BLaER1 treated with 17β-estradiol and CSF1 and Interleukin-3, amounts not matched to agents 10 nM and 100 nM (cell line): ENCODE results near the gene RELL1.

ENCODE experiments used
- H3K27ac ChIP-seq, 11 experiments: shearing (Covaris generic); formaldehyde crosslinking; 2 replicates each; pipeline ENCODE4 v1.8.1; 2022
- H3K27me3 ChIP-seq, 11 experiments: shearing (Covaris generic); formaldehyde crosslinking; 2 replicates each; pipeline ENCODE4 v1.8.1; 2022
- H3K36me3 ChIP-seq, 11 experiments: shearing (Covaris generic); formaldehyde crosslinking; 2 replicates each; pipeline ENCODE4 v1.8.1; 2022
- H3K4me1 ChIP-seq, 10 experiments: shearing (Covaris generic); formaldehyde crosslinking; 2 replicates each; pipeline ENCODE4 v1.8.1; 2022
- H3K4me2 ChIP-seq, 11 experiments: shearing (Covaris generic); formaldehyde crosslinking; 2 replicates each; pipeline ENCODE4 v1.8.1; 2022
- H3K4me3 ChIP-seq, 10 experiments: shearing (Covaris generic); formaldehyde crosslinking; 2 replicates each; pipeline ENCODE4 v1.8.1; 2022
- H3K9ac ChIP-seq, 11 experiments: shearing (Covaris generic); formaldehyde crosslinking; 2 replicates each; pipeline ENCODE4 v1.8.1; 2022
- H3K9me3 ChIP-seq, 11 experiments: shearing (Covaris generic); formaldehyde crosslinking; replicated peaks in 1 of 11; 2 replicates each; pipeline ENCODE4 v1.8.1; 2022
- H4K20me1 ChIP-seq, 11 experiments: shearing (Covaris generic); formaldehyde crosslinking; 2 replicates each; pipeline ENCODE4 v1.8.1; 2022
- Cebpa-rat ChIP-seq, 11 experiments: shearing (Covaris generic); IDR thresholded peaks; 2 replicates each; pipeline ENCODE4 v1.8.1; 2022

The RELL1 gene

DNA sequence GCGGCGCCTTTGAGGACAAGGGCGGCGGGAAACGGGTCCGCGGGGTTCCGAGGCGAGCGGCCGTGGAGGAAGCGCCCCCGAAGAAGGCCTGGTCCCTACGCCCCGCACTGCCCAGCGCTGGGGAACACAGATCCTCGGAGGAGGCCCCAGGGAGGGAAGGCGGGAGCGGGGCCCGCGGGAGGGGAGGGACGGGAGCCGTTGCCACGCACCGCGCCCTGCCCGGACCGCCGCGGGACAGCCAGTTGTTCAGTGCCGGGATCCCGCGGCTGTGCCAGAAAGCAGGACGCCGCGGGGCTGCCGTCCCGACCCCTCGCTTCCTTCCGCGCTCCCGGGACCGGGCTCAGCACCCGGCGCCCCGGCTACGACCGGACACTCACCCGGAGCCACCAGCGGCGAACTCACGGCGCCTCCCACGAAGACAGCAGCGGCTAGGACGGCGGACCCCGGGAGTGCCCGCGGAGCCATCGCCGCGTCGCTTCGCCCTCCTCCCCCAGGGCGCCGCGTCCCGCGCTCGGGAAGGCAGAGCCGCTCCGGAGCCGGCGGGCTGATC is 278 bp downstream of the RELL1 start:
- Histone ChIP-seq H3K9ac (peak overlapping the region; percentile 91 to 100 (median 96)), H3K9me3 (no peaks in the 10 kb centered on the region), H3K27me3 (no peaks in the 10 kb centered on the region), H3K4me2 (peak overlapping the region; percentile 65 to 97 (median 85)), H3K36me3 (peaks cover 0 to 7% (median 0%) of the 10 kb centered on the region in 11 experiments; a peak in 1 of 22 replicates), H3K27ac (peak overlapping the region; percentile 87 to 100 (median 91)), H4K20me1 (peaks cover 0 to 40% (median 11%) of the 10 kb centered on the region in 11 experiments; a peak in 10 of 22 replicates), H3K4me1 (peaks cover 32 to 48% (median 37%) of the 10 kb centered on the region in 10 experiments), H3K4me3 (peak overlapping the region; percentile 79 to 99 (median 94))
- TF ChIP-seq Cebpa-rat (IDR thresholded peaks at IDR 0.05), result no peak

DNA sequence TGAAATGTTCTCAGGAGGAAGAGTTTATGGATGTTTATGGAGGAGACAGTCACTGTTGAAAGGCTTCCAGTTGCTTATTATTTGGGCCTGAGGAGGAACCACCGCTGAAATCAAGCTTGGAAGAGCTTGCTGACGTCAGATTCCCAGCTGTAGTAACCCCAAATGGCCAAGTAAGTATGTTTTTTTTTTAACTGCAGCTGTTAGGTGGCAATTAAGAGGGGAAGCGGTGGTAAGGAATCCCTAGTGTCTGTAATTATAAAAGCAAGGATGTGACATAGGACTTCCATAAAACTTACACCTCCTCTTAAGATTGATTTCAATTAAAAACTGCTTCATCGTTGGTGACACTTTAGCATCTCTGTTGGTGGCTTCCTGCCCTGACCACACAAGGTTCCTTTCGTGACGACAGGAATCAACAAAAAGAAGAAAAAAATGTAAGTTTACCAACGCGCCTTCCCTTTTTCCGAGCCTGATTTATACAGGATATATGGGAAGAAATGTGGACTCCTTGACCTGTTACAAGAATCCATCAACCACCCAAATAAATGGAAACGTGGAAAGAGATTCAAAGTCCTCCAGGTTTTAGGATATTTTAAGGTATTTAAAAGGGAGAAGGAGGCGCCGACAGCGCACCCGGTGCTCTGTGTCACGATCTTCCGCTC is 884 bp downstream of the RELL1 start:
- TF ChIP-seq Cebpa-rat (IDR thresholded peaks at IDR 0.05), result no peak
- Histone ChIP-seq H3K9me3 (no peaks in the 10 kb centered on the region), H4K20me1 (peaks cover 0 to 46% (median 11%) of the 10 kb centered on the region in 11 experiments; a peak in 10 of 22 replicates), H3K4me2 (peak overlapping the region; percentile 65 to 97 (median 85)), H3K4me3 (peak overlapping the region; percentile 79 to 99 (median 94)), H3K9ac (peak overlapping the region; percentile 91 to 100 (median 96)), H3K4me1 (peaks cover 32 to 49% (median 37%) of the 10 kb centered on the region in 10 experiments), H3K27me3 (no peaks in the 10 kb centered on the region), H3K36me3 (peaks cover 0 to 10% (median 0%) of the 10 kb centered on the region in 11 experiments; a peak in 3 of 22 replicates), H3K27ac (peak overlapping the region; percentile 87 to 100 (median 91))

DNA sequence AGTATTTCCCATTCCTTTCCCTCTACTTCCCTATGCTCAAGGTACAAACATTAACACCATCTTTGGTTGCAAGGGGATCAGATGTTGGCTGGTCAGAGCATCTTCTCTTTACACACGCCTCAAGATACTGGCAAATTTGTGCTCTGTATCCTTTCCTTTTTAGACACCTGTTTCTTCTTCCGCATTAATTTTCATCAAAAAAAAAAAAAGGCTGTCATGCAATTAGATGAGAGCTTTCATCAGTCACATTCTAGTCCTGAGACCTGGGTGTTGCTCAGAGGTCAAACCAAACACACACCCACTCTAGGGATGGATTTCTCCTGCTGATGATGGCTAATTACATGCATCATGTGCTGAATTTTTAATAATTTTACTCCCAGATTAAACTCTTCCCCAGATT is 2.0 kb downstream of the RELL1 start:
- Histone ChIP-seq H3K4me1 (peaks cover 32 to 55% (median 37%) of the 10 kb centered on the region in 10 experiments), H3K27me3 (no peaks in the 10 kb centered on the region), H3K4me3 (peak overlapping the region in 3 of 10 experiments; percentile 92 to 99 (median 97); a peak in 2 of 20 replicates), H3K27ac (no peak overlapping the region; a peak in 1 of 22 replicates), H3K36me3 (peaks cover 0 to 20% (median 0%) of the 10 kb centered on the region in 11 experiments; a peak in 3 of 22 replicates), H3K9me3 (no peaks in the 10 kb centered on the region), H4K20me1 (peaks cover 0 to 58% (median 11%) of the 10 kb centered on the region in 11 experiments; a peak in 10 of 22 replicates), H3K9ac (no peak overlapping the region), H3K4me2 (peak overlapping the region; percentile 65 to 97 (median 85); a peak in 21 of 22 replicates)
- no peak for TF ChIP-seq Cebpa-rat (IDR thresholded peaks at IDR 0.05)

DNA sequence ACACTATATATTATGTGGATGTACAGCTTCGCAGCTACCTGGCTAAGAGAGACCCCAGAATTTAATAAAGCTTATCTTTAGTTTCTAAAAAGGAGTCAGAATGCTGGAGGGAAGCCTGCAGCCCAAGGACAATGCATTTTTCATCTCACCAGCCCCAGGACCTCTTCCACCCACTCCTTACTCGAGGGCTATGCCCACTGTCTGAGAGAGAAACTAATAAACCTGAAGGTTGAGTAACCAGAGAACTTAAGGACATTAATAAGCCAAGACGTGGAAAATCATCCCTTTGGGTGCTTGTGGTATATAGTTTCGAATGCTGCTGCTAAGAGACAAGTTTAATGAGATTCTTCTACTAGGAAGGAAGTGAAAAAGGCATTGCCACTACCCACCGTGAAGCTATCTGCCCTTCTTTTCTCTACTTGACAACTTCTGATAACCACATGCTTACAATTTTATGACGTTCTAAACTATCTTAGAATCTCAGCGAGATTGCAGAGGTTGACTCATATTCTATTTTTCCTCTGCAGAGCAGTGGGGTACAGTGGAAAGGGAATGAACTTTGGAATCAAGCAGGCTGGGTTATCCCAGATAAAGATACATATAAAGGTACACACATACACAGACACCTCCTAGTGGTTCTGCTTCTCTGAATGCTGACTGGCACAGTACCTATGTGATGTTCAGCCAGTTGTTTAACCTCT is 3.3 kb downstream of the RELL1 start:
- Histone ChIP-seq H3K4me2 (peak overlapping the region; percentile 38 to 92 (median 60)), H3K27ac (peak overlapping the region in 2 of 11 experiments; percentile 39 to 53; a peak in 4 of 22 replicates), H3K9ac (peak overlapping the region in 3 of 11 experiments; percentile 43 to 61 (median 58); a peak in 5 of 22 replicates)

DNA sequence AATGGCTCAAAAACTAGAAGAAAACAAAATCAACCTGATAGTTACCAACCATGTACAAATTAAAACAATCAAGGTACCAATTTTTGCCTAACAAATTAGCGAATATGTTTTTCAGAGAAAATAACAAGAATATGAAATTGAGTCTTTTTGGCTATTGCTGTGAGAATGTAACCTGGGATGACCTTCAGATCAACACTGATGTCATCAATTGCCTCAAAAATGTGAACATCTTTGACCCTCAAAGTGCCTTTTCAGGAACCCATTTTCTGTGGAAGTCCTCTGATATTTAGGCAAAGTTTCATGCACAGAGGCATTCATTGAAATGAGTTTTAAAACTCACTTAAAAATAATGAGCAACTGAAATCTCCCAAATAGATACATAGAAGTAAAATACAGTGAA is 6.1 kb downstream of the RELL1 start:
- H3K27ac ChIP-seq, result no peak overlapping the region
- H4K20me1 ChIP-seq, result peaks cover 0 to 98% (median 24%) of the 10 kb centered on the region in 11 experiments; a peak in 10 of 22 replicates
- H3K9ac ChIP-seq, result no peak overlapping the region
- peaks cover 0 to 11% (median 3%) of the 10 kb centered on the region in 11 experiments; a peak in 5 of 22 replicates for H3K9me3 ChIP-seq
- no peak for TF ChIP-seq Cebpa-rat (IDR thresholded peaks at IDR 0.05)
- no peak overlapping the region for H3K4me2 ChIP-seq
- no peaks in the 10 kb centered on the region for H3K27me3 ChIP-seq
- peaks cover 34 to 67% (median 43%) of the 10 kb centered on the region in 10 experiments for H3K4me1 ChIP-seq
- peaks cover 0 to 52% (median 8%) of the 10 kb centered on the region in 11 experiments; a peak in 7 of 22 replicates for H3K36me3 ChIP-seq
- H3K4me3 ChIP-seq, result no peak overlapping the region

More for the DNA sequence above, 3.3 kb downstream of the RELL1 start:
- Histone ChIP-seq H3K36me3 (peaks cover 0 to 33% (median 4%) of the 10 kb centered on the region in 11 experiments; a peak in 5 of 22 replicates), H3K9me3 (peaks cover 0 to 10% (median 3%) of the 10 kb centered on the region in 11 experiments; a peak in 5 of 22 replicates), H3K4me3 (peak overlapping the region in 2 of 10 experiments; percentile 1 to 18; a peak in 2 of 20 replicates), H3K27me3 (no peaks in the 10 kb centered on the region), H3K4me1 (peaks cover 32 to 55% (median 37%) of the 10 kb centered on the region in 10 experiments), H4K20me1 (peaks cover 0 to 71% (median 16%) of the 10 kb centered on the region in 11 experiments; a peak in 10 of 22 replicates)
- no peak for TF ChIP-seq Cebpa-rat (IDR thresholded peaks at IDR 0.05)

DNA sequence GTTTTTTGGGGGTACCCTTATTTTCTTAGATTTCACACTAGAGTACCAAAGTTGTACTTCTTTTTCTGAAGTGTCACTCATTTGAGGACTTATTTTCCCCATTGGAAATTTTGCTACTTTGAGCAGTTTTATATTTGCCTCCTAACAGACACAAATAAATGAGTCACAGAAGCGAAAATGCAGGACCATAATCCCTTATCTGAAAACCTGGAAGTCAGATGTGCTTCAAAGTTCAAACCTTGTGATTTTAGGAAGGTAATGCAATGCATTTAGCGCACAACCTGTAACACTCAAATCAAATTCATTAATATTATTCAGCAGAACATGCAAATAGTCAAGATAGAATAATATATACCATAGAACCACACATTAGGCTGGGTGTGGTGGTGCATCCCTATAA is 6.9 kb downstream of the RELL1 start:
- Histone ChIP-seq H3K9ac (no peak overlapping the region), H4K20me1 (peaks cover 0 to 99% (median 16%) of the 10 kb centered on the region in 11 experiments; a peak in 9 of 22 replicates), H3K27ac (no peak overlapping the region), H3K9me3 (peaks cover 0 to 11% (median 3%) of the 10 kb centered on the region in 11 experiments; a peak in 5 of 22 replicates), H3K36me3 (peaks cover 0 to 53% (median 8%) of the 10 kb centered on the region in 11 experiments; a peak in 8 of 22 replicates), H3K27me3 (no peaks in the 10 kb centered on the region), H3K4me1 (peaks cover 26 to 67% (median 35%) of the 10 kb centered on the region in 10 experiments), H3K4me2 (no peak overlapping the region), H3K4me3 (no peak overlapping the region)
- TF ChIP-seq Cebpa-rat (IDR thresholded peaks at IDR 0.05), result no peak

DNA sequence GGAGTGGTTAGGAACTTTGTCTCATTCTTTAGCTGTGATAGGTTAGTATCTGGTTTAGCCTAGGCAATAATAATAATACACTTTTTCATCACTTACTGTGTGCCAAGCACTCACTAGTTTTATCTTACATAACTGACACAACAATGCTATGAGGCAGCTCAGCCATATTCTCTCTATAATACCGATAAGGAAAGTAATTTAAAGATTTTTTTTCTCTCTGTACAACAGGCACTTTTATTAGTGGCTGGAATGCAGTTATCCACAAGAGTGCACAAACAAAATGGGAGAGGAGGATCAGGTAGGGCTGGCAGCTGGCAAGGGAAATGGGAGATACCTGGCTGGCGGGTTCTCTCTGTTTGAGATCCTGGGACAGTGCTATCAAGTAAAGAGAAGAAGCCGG is 7.6 kb downstream of the RELL1 start:
- H3K27ac ChIP-seq, result no peak overlapping the region
- no peak overlapping the region for H3K9ac ChIP-seq
- TF ChIP-seq Cebpa-rat (IDR thresholded peaks at IDR 0.05), result no peak
- H3K27me3 ChIP-seq, result no peaks in the 10 kb centered on the region
- peaks cover 0 to 100% (median 14%) of the 10 kb centered on the region in 11 experiments; a peak in 9 of 22 replicates for H4K20me1 ChIP-seq
- H3K4me3 ChIP-seq, result no peak overlapping the region
- peaks cover 0 to 53% (median 8%) of the 10 kb centered on the region in 11 experiments; a peak in 8 of 22 replicates for H3K36me3 ChIP-seq
- H3K9me3 ChIP-seq, result peaks cover 0 to 11% (median 3%) of the 10 kb centered on the region in 11 experiments; a peak in 5 of 22 replicates
- H3K4me1 ChIP-seq, result peaks cover 24 to 67% (median 31%) of the 10 kb centered on the region in 10 experiments
- H3K4me2 ChIP-seq, result no peak overlapping the region

DNA sequence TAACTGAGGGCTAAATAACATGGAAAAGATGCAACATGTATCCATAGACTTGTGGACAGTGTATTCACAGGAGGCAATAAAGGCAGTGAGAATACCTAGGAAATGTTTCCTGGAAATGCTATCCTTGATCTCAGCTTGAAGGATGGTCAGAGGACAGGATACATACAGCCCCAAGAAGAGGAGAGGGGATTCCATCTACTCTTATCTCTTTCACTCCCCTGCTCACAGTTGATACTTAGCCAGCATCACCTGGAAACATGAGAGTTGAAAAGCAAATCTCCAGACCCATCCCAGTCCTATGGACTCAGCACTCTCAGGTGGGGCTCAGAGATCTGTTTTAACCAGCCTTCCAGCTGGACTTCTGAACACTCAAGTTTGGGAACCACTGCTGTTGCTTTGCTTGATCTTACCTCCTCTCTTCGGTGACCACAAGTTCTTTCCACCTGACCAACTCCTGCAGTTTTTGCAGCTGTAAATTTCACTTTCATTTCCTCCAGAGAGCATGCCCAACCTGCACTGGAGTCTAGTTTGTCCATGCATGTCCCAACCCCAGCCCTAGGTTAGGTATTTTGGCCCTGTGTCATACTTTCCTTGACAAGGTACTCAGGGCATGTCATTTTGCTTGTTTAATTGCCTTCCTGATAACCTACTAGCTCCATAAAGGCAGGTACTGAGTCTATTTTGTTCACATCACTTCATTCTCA is 10.4 kb downstream of the RELL1 start:
- no peaks in the 10 kb centered on the region for H3K27me3 ChIP-seq
- H3K4me2 ChIP-seq, result peak overlapping the region in 8 of 11 experiments; percentile 11 to 72 (median 54); a peak in 16 of 22 replicates
- no peak overlapping the region for H3K27ac ChIP-seq
- peaks cover 9 to 26% (median 18%) of the 10 kb centered on the region in 11 experiments; a peak in 21 of 22 replicates for H3K9me3 ChIP-seq
- H3K36me3 ChIP-seq, result peaks cover 6 to 61% (median 12%) of the 10 kb centered on the region in 11 experiments; a peak in 13 of 22 replicates
- H3K4me1 ChIP-seq, result peaks cover 9 to 50% (median 16%) of the 10 kb centered on the region in 10 experiments
- H3K4me3 ChIP-seq, result no peak overlapping the region
- peaks cover 0 to 98% (median 8%) of the 10 kb centered on the region in 11 experiments; a peak in 9 of 22 replicates for H4K20me1 ChIP-seq
- H3K9ac ChIP-seq, result no peak overlapping the region
- TF ChIP-seq Cebpa-rat (IDR thresholded peaks at IDR 0.05), result no peak
